Colonic mucosa (tissue), 4 donors: ENCODE results near the gene NCR1. TPM values are rescaled to one million over a fixed set of nuclear protein-coding genes. Genes with fewer than 3 reads are reported as not detected.

ENCODE experiments used
- DNase-seq: peaks from one replicate; pipeline ENCODE4 v3.0.0-alpha.2; 2020
- H3K27ac ChIP-seq: fragments of 200-600 bp; one replicate; pipeline ENCODE4 v1.8.0; 2021
- H3K27me3 ChIP-seq: fragments of 200-600 bp; one replicate; pipeline ENCODE4 v1.8.0; 2021
- H3K36me3 ChIP-seq: fragments of 200-600 bp; one replicate; pipeline ENCODE4 v1.8.0; 2021
- H3K4me1 ChIP-seq: fragments of 200-600 bp; one replicate; pipeline ENCODE4 v1.8.0; 2021; ENCODE audit warnings: mild to moderate bottlenecking
- H3K4me3 ChIP-seq: fragments of 200-600 bp; one replicate; pipeline ENCODE4 v1.8.0; 2021
- H3K9ac ChIP-seq, 2 donors: one replicate each; pipeline ENCODE4 v1.7.0; 2013; ENCODE audit warnings: control low read depth in 2 of 2, low read depth in 2 of 2, low read length in 2 of 2
- H3K9me3 ChIP-seq: fragments of 200-600 bp; one replicate; pipeline ENCODE4 v1.8.0; 2021
- intact Hi-C: fragments of 100-400 bp; cut with DNase I; formaldehyde crosslinking; loops from one replicate; pipeline ENCODE4 v1.14.1; 2022
- total RNA-seq, 2 donors: library from RNA; stranded (reverse); fragmentation: NEBNext Ultra II Directional in 1 of 2; extraction: Animal tissue kit (Norgen Biotek cat#: 25700) in 1 of 2; gene quantifications; one replicate each; pipeline ENCODE4 v1.2.1, GENCODE V29; 2021
- TF ChIP-seq, protein P1 (sequence below): fragments of 200-600 bp; IDR thresholded peaks from one replicate; pipeline ENCODE4 v1.8.0; 2022; ENCODE audit warnings: antibody characterized with exemption, mild to moderate bottlenecking
- donor health status: healthy.
- donor health status: DM: no; HTN: no; CAD: no.
- donor health status: DM: no; HTN: no; CAD: no.

Gene NCR1
- total RNA-seq, 2 donors from 2014 or later: not detected

DNA sequence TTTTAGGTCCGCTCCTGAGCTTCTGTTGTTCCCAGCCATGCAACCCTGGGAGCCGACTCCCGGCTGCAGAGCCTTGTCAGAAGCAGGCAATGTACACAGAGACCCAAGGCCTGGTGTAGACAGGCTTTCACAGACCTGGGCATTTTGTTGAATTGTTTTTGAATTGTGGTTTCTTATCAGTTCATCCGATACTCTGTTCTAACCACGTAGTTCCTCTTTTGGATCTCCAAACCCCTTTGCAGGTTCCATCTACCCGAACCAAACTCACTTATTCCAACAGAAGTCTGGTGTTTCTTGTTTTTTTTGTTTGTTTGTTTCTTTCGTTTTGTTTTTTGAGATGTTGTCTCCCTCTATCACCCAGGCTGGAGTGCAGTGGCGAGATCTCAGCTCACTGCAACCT lies 53.9 kb downstream of the NCR1 start:
- Histone ChIP-seq H3K9me3 (no peaks in the 10 kb centered on the region), H3K27me3 (no peaks in the 10 kb centered on the region), H3K4me3 (no peak overlapping the region), H3K36me3 (no peaks in the 10 kb centered on the region), H3K27ac (no peak overlapping the region), H3K9ac (no peak overlapping the region), H3K4me1 (no peaks in the 10 kb centered on the region)
- intact Hi-C loops: no loop called here
- TF ChIP-seq, protein P1, sequence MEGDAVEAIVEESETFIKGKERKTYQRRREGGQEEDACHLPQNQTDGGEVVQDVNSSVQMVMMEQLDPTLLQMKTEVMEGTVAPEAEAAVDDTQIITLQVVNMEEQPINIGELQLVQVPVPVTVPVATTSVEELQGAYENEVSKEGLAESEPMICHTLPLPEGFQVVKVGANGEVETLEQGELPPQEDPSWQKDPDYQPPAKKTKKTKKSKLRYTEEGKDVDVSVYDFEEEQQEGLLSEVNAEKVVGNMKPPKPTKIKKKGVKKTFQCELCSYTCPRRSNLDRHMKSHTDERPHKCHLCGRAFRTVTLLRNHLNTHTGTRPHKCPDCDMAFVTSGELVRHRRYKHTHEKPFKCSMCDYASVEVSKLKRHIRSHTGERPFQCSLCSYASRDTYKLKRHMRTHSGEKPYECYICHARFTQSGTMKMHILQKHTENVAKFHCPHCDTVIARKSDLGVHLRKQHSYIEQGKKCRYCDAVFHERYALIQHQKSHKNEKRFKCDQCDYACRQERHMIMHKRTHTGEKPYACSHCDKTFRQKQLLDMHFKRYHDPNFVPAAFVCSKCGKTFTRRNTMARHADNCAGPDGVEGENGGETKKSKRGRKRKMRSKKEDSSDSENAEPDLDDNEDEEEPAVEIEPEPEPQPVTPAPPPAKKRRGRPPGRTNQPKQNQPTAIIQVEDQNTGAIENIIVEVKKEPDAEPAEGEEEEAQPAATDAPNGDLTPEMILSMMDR: no peak
- DNase-seq: no peak

Other genes with a start within 250 kb of the NCR1 start
- gene LILRB4, start 243.2 kb upstream of the NCR1 start, total RNA-seq: 1 to 10 TPM; 1.4 to 2.8 TPM
- gene KIR3DL3, start 181.7 kb upstream of the NCR1 start, total RNA-seq: not detected
- gene KIR2DL3, start 167.6 kb upstream of the NCR1 start, total RNA-seq: not detected
- not detected for gene KIR2DL1, start 136.4 kb upstream of the NCR1 start, total RNA-seq
- gene KIR2DL4, start 102.5 kb upstream of the NCR1 start, total RNA-seq: not detected
- gene KIR3DL1, start 89.7 kb upstream of the NCR1 start, total RNA-seq: not detected
- not detected for gene KIR2DS4, start 73.5 kb upstream of the NCR1 start, total RNA-seq
- not detected for gene KIR3DL2, start 55.7 kb upstream of the NCR1 start, total RNA-seq
- under 1 TPM in 1 of 2 donors, not detected in 1; 0.88 TPM for gene FCAR, start 31.9 kb upstream of the NCR1 start, total RNA-seq
- gene NLRP7, start 41.4 kb downstream of the NCR1 start, total RNA-seq: not detected
- 10 to 100 TPM; 19.1 to 48.7 TPM for gene NLRP2, start 60.2 kb downstream of the NCR1 start, total RNA-seq
- 1 to 10 TPM in 1 of 2 donors, under 1 TPM in 1; 0.32 to 1.1 TPM for gene GP6, start 132.1 kb downstream of the NCR1 start, total RNA-seq
- gene RDH13, start 157.0 kb downstream of the NCR1 start, total RNA-seq: 10 to 100 TPM; 39.5 to 93.0 TPM
- gene EPS8L1, start 169.7 kb downstream of the NCR1 start, total RNA-seq: 10 to 100 TPM; 27.5 to 83.9 TPM
- gene PPP1R12C, start 211.5 kb downstream of the NCR1 start, total RNA-seq: 100 to 1,000 TPM in 1 of 2 donors, 10 to 100 TPM in 1; 82.6 to 112 TPM
- 1 to 10 TPM in 1 of 2 donors, under 1 TPM in 1; 0.69 to 2.1 TPM for gene TNNT1, start 243.1 kb downstream of the NCR1 start, total RNA-seq